HK-2 (cell line): ENCODE results near the gene PROSER3.
A peak's percentile ranks its signal among the peaks of the same experiment; 100 is the strongest.

ENCODE experiments used
- DNase-seq: peaks from one replicate; pipeline ENCODE4 v3.0.0-alpha.2; 2018; ENCODE audit not compliant: unreplicated experiment

Gene PROSER3

GRCh38 chr19:35757749-35758608 is at the start of gene PROSER3:
Gene PROSER3 (plus strand): TSS chr19:35758176. CDS start chr19:35758216, 40 bp downstream.
- DNase-seq, result peak; percentile 99

GRCh38 chr19:35708391-35708790 is 49.6 kb upstream of the PROSER3 start:
- DNase-seq, result no peak

GRCh38 chr19:35710784-35711723 is 46.9 kb upstream of the PROSER3 start:
- DNase-seq, result no peak

GRCh38 chr19:35712567-35713505 is 45.1 kb upstream of the PROSER3 start:
- DNase-seq, result no peak

- DNase-seq, result no peak
Measured at GRCh38 chr19:35713506-35713850, 44.5 kb upstream of the PROSER3 start.

- no peak for DNase-seq
Measured at GRCh38 chr19:35713904-35714495, 44.0 kb upstream of the PROSER3 start.

- DNase-seq, result no peak
Measured at GRCh38 chr19:35714601-35715354, 43.2 kb upstream of the PROSER3 start.

- no peak for DNase-seq
Measured at GRCh38 chr19:35715355-35715809, 42.6 kb upstream of the PROSER3 start.

GRCh38 chr19:35715981-35716800 is 41.8 kb upstream of the PROSER3 start:
- DNase-seq, result no peak

GRCh38 chr19:35716801-35717664 is 40.9 kb upstream of the PROSER3 start:
- DNase-seq, result peak; percentile 87

GRCh38 chr19:35717665-35718344 is 40.2 kb upstream of the PROSER3 start, which contains the start of gene KMT2B:
Gene KMT2B (plus strand): TSS chr19:35718003. CDS start chr19:35718019, 16 bp downstream.
- peak; percentile 96 for DNase-seq

- peak; percentile 43 for DNase-seq
Measured at GRCh38 chr19:35718345-35719041, 39.5 kb upstream of the PROSER3 start.

- DNase-seq, result no peak
Measured at GRCh38 chr19:35719402-35720162, 38.4 kb upstream of the PROSER3 start.

- DNase-seq, result no peak
Measured at GRCh38 chr19:35720163-35720524, 37.8 kb upstream of the PROSER3 start.

GRCh38 chr19:35720648-35721047 is 37.3 kb upstream of the PROSER3 start:
- no peak for DNase-seq

GRCh38 chr19:35721374-35721773 is 36.6 kb upstream of the PROSER3 start:
- DNase-seq, result no peak
